IMR-90 (cell line): ENCODE results near the gene ITPKC.

Experiments used
- BHLHE40 ChIP-seq: fragments of 150-350 bp; IDR thresholded peaks from 2 replicates; pipeline ENCODE4 v1.6.1; 2016; ENCODE audit warnings: mild to moderate bottlenecking, low read depth, low read length
- CEBPB ChIP-seq: IDR thresholded peaks from 2 replicates; pipeline ENCODE4 v1.6.1; 2012; ENCODE audit warnings: low read depth, low read length, improper control_type of control experiment
- CHD1 ChIP-seq: IDR thresholded peaks from 2 replicates; pipeline ENCODE4 v1.6.1; 2012; ENCODE audit warnings: low read depth, low read length, improper control_type of control experiment
- MAFK ChIP-seq: IDR thresholded peaks from 2 replicates; pipeline ENCODE4 v1.6.1; 2012; ENCODE audit warnings: low read depth, low read length, improper control_type of control experiment
- MAZ ChIP-seq: IDR thresholded peaks from 2 replicates; pipeline ENCODE4 v1.6.1; 2012; ENCODE audit warnings: low read depth, mild to moderate bottlenecking, low read length, improper control_type of control experiment, moderate library complexity, borderline replicate concordance
- MXI1 ChIP-seq: IDR thresholded peaks from 2 replicates; pipeline ENCODE4 v1.6.1; 2012; ENCODE audit warnings: low read depth, mild to moderate bottlenecking, low read length, moderate library complexity, borderline replicate concordance
- POLR2A ChIP-seq: IDR thresholded peaks from 2 replicates; pipeline ENCODE4 v1.6.1; 2012; ENCODE audit warnings: mild to moderate bottlenecking, low read depth, low read length
- RAD21 ChIP-seq: IDR thresholded peaks from 2 replicates; pipeline ENCODE4 v1.6.1; 2012; ENCODE audit warnings: low read length, improper control_type of control experiment
- RCOR1 ChIP-seq: IDR thresholded peaks from 2 replicates; pipeline ENCODE4 v1.6.1; 2012; ENCODE audit warnings: mild to moderate bottlenecking, low read length, improper control_type of control experiment; ENCODE audit not compliant: insufficient replicate concordance
- RFX5 ChIP-seq: IDR thresholded peaks from 2 replicates; pipeline ENCODE4 v1.8.0; 2012; ENCODE audit warnings: low read depth, mild to moderate bottlenecking, low read length, moderate library complexity
- SMC3 ChIP-seq: fragments of 150-350 bp; IDR thresholded peaks from 2 replicates; pipeline ENCODE4 v1.6.1; 2016; ENCODE audit warnings: low read depth, mild to moderate bottlenecking, antibody characterized with exemption, low read length, moderate library complexity
- TF ChIP-seq, protein P1 (sequence below): conservative IDR thresholded peaks from 2 replicates; pipeline ENCODE4 v1.5.1; 2012; ENCODE audit warnings: mild to moderate bottlenecking, low read depth, low read length, improper control_type of control experiment
- TF ChIP-seq, protein P2 (sequence below): fragments of 150-350 bp; IDR thresholded peaks from 2 replicates; pipeline ENCODE4 v1.6.1; 2017; ENCODE audit warnings: mild to moderate bottlenecking, antibody characterized with exemption, low read length, low read depth

DNA sequence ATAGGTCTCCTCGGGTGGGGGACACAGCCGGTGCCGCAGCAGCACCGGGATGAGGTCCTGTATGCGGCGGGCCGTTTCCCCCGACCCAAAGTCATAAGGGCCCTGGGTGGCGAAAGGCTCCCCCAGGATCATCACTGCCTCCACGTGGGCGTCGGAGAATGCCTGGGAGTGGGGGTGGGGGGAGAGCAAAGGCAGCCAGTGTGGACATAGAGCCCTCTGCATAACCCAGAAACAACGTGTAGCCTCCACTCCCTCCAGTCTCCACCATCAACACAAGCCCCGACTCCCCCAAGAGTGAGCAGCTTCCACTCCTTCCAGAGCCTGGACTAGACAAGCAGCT, 24.7 kb upstream of the ITPKC start:
- TF ChIP-seq, protein P1, sequence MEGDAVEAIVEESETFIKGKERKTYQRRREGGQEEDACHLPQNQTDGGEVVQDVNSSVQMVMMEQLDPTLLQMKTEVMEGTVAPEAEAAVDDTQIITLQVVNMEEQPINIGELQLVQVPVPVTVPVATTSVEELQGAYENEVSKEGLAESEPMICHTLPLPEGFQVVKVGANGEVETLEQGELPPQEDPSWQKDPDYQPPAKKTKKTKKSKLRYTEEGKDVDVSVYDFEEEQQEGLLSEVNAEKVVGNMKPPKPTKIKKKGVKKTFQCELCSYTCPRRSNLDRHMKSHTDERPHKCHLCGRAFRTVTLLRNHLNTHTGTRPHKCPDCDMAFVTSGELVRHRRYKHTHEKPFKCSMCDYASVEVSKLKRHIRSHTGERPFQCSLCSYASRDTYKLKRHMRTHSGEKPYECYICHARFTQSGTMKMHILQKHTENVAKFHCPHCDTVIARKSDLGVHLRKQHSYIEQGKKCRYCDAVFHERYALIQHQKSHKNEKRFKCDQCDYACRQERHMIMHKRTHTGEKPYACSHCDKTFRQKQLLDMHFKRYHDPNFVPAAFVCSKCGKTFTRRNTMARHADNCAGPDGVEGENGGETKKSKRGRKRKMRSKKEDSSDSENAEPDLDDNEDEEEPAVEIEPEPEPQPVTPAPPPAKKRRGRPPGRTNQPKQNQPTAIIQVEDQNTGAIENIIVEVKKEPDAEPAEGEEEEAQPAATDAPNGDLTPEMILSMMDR: no peak
- TF ChIP-seq, protein P2, sequence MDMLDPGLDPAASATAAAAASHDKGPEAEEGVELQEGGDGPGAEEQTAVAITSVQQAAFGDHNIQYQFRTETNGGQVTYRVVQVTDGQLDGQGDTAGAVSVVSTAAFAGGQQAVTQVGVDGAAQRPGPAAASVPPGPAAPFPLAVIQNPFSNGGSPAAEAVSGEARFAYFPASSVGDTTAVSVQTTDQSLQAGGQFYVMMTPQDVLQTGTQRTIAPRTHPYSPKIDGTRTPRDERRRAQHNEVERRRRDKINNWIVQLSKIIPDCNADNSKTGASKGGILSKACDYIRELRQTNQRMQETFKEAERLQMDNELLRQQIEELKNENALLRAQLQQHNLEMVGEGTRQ: no peak
- no peak for TF ChIP-seq POLR2A
- no peak for TF ChIP-seq MAZ
- TF ChIP-seq RAD21: no peak
- no peak for TF ChIP-seq RCOR1
- TF ChIP-seq BHLHE40: no peak
- TF ChIP-seq RFX5: no peak
- TF ChIP-seq CHD1: no peak
- no peak for TF ChIP-seq MAFK
- no peak for TF ChIP-seq SMC3
- TF ChIP-seq CEBPB: no peak
- TF ChIP-seq MXI1: no peak
